ENCODE measurements around the gene SPEG. TPM values are rescaled to one million over a fixed set of nuclear protein-coding genes. Genes with fewer than 3 reads are reported as not detected.
A peak's percentile ranks its signal among the peaks of the same experiment; 100 is the strongest.

The SPEG gene
- total RNA-seq, 2 donors from 2014 or later = 30.7 to 53.4 TPM

DNA sequence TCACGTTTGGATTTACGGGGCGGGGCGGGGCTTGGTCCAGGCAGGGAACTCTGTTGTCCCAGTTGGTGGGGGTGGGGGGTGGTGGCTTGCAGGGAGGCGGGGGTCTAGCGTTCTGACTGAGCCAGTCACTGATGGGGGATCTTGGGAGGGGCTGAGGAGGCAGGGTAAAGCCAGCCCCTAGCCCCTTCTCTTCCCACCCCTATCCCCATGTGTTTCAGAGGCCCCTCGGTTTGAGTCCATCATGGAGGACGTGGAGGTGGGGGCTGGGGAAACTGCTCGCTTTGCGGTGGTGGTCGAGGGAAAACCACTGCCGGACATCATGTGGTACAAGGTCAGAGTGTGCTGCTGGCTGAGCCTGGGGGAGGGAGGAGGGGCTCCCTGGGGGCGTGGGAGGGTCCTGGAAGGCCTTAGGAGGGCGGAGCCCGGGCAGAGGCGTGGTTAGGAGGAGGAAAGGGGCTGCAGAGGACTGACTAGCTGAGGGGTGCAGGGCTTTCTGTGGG, 42.1 kb downstream of the SPEG start:
- Histone ChIP-seq H3K4me3 (no peak overlapping the region), H3K27me3 (replicated peaks; ENCODE audit: insufficient read depth) (no peaks in the 10 kb centered on the region), H3K27ac (peak overlapping the region in 1 of 2 donors; percentile 17), H3K36me3 (no peaks in the 10 kb centered on the region), H3K9me3 (no peaks in the 10 kb centered on the region), H3K4me1 (replicated peaks) (no peaks in the 10 kb centered on the region)
- TF ChIP-seq, protein P1, sequence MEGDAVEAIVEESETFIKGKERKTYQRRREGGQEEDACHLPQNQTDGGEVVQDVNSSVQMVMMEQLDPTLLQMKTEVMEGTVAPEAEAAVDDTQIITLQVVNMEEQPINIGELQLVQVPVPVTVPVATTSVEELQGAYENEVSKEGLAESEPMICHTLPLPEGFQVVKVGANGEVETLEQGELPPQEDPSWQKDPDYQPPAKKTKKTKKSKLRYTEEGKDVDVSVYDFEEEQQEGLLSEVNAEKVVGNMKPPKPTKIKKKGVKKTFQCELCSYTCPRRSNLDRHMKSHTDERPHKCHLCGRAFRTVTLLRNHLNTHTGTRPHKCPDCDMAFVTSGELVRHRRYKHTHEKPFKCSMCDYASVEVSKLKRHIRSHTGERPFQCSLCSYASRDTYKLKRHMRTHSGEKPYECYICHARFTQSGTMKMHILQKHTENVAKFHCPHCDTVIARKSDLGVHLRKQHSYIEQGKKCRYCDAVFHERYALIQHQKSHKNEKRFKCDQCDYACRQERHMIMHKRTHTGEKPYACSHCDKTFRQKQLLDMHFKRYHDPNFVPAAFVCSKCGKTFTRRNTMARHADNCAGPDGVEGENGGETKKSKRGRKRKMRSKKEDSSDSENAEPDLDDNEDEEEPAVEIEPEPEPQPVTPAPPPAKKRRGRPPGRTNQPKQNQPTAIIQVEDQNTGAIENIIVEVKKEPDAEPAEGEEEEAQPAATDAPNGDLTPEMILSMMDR (IDR thresholded peaks at IDR 0.05) = no peak
- TF ChIP-seq POLR2A (IDR thresholded peaks at IDR 0.05) (no peak), POLR2AphosphoS5 (IDR thresholded peaks at IDR 0.05) (no peak)
- no peak for DNase-seq (ENCODE audit: low spot score)
- intact Hi-C loops (cut with DNase I) = no loop called here
- WGBS = 22% methylated on average over 16 of the region's 16 CpGs

DNA sequence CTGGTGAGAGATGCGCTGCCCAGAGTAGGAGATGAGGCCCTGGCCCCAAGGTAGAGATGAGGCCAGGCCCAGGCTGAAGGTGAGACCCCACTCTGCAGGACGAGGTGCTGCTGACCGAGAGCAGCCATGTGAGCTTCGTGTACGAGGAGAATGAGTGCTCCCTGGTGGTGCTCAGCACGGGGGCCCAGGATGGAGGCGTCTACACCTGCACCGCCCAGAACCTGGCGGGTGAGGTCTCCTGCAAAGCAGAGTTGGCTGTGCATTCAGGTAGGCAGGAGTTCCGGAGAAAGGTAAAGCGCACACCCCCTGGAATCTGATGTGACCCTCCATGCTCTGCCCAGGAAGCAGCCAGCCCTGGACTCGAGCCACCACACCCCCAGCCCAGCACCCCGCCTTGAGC, 42.5 kb downstream of the SPEG start:
- TF ChIP-seq, protein P1 (IDR thresholded peaks at IDR 0.05) = no peak
- TF ChIP-seq POLR2AphosphoS5 (IDR thresholded peaks at IDR 0.05) (no peak), POLR2A (IDR thresholded peaks at IDR 0.05) (no peak)
- Histone ChIP-seq H3K27ac (no peak overlapping the region), H3K9me3 (no peaks in the 10 kb centered on the region), H3K27me3 (replicated peaks; ENCODE audit: insufficient read depth) (no peaks in the 10 kb centered on the region), H3K4me3 (no peak overlapping the region), H3K4me1 (replicated peaks) (no peaks in the 10 kb centered on the region), H3K36me3 (no peaks in the 10 kb centered on the region)
- 86% methylated on average over 13 of the region's 13 CpGs for WGBS
- intact Hi-C loops (cut with DNase I) = no loop called here
- no peak for DNase-seq (ENCODE audit: low spot score)

DNA sequence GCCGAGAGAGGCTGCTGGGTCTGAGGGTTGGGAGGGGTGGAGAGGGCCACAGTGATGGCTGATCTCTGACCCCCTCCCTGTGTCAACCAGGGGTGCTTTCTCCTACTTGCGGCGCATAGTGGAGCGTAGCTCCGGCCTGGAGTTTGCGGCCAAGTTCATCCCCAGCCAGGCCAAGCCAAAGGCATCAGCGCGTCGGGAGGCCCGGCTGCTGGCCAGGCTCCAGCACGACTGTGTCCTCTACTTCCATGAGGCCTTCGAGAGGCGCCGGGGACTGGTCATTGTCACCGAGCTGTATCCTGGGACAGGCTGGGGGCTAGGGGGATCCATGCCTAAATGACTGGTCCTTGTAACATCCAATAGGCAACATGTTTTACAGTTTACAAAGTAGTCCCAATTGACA, 43.2 kb downstream of the SPEG start:
- Histone ChIP-seq H3K9me3 (no peaks in the 10 kb centered on the region), H3K4me1 (replicated peaks) (no peaks in the 10 kb centered on the region), H3K4me3 (no peak overlapping the region), H3K36me3 (no peaks in the 10 kb centered on the region), H3K27ac (no peak overlapping the region), H3K27me3 (replicated peaks; ENCODE audit: insufficient read depth) (no peaks in the 10 kb centered on the region)
- DNase-seq (ENCODE audit: low spot score) = no peak
- TF ChIP-seq, protein P1 (IDR thresholded peaks at IDR 0.05) = no peak
- TF ChIP-seq POLR2A (IDR thresholded peaks at IDR 0.05) (no peak), POLR2AphosphoS5 (IDR thresholded peaks at IDR 0.05) (no peak)
- WGBS = 82% methylated on average over 14 of the region's 15 CpGs
- intact Hi-C loops (cut with DNase I) = no loop called here

GRCh38 chr2:219478916-219479315, 44.3 kb downstream of the SPEG start:
- H3K27ac ChIP-seq = no peak overlapping the region
- intact Hi-C loops (cut with DNase I) = no loop called here
- H3K27me3 ChIP-seq (replicated peaks; ENCODE audit: insufficient read depth) = peaks cover 4% of the 10 kb centered on the region
- H3K4me1 ChIP-seq (replicated peaks) = no peaks in the 10 kb centered on the region
- no peaks in the 10 kb centered on the region for H3K9me3 ChIP-seq
- no peaks in the 10 kb centered on the region for H3K36me3 ChIP-seq
- H3K4me3 ChIP-seq = no peak overlapping the region
- TF ChIP-seq, protein P1 (IDR thresholded peaks at IDR 0.05) = no peak
- 67% methylated on average over 8 of the region's 8 CpGs for WGBS
- no peak for DNase-seq (ENCODE audit: low spot score)

DNA sequence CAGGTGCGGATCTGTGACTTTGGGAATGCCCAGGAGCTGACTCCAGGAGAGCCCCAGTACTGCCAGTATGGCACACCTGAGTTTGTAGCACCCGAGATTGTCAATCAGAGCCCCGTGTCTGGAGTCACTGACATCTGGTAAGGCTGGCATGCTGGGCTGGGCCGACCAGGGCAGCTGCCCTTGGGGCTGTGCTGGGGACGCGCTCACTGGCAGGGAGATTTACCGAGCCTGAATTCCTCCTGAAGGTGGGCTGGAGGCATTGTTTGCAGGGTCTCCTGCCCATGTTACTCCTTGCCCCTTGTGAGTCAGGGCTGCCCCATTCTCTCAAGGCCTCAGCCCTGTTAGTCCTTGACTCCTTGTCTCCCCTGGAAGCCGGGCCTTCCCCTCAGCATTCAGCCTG, 45.4 kb downstream of the SPEG start:
- Histone ChIP-seq H3K4me1 (replicated peaks) (peaks cover 6% of the 10 kb centered on the region), H3K27ac (no peak overlapping the region)
- 95% methylated on average over 8 of the region's 8 CpGs for WGBS

More for the DNA sequence above, 45.4 kb downstream of the SPEG start:
- H3K27me3 ChIP-seq (replicated peaks; ENCODE audit: insufficient read depth) = peaks cover 4% of the 10 kb centered on the region
- intact Hi-C loops (cut with DNase I) = no loop called here
- TF ChIP-seq, protein P1 (IDR thresholded peaks at IDR 0.05) = no peak
- TF ChIP-seq POLR2A (IDR thresholded peaks at IDR 0.05) (no peak), POLR2AphosphoS5 (IDR thresholded peaks at IDR 0.05) (no peak)
- no peak for DNase-seq (ENCODE audit: low spot score)
- H3K9me3 ChIP-seq = no peaks in the 10 kb centered on the region
- H3K36me3 ChIP-seq = no peaks in the 10 kb centered on the region
- H3K4me3 ChIP-seq = no peak overlapping the region

Measured in prostate gland (tissue), 2 donors.